IMR-90 (cell line): ENCODE measurements around the gene CFHR1. TPM values are rescaled to one million over a fixed set of nuclear protein-coding genes. Genes with fewer than 3 reads are reported as not detected.

Experiments
- polyA plus RNA-seq, 3 experiments: library from polyadenylated mRNA; depleted of rRNA; stranded (reverse); fragments of >200 nt; gene quantifications; 2 replicates each; pipeline ENCODE4 v1.2.3, GENCODE V29; 2012; ENCODE audit warnings: low replicate concordance in 1 of 3
- total RNA-seq: library from RNA; depleted of rRNA; stranded (reverse); fragments of >200 nt; gene quantifications from 2 replicates; pipeline ENCODE4 v1.2.3, GENCODE V29; 2012; rRNA removed

CFHR1 gene
- total and polyA plus RNA-seq, 2 of the 4 experiments (the other 2 are of a cell fraction) = not detected

Other genes starting within 250 kb of the CFHR1 start
- 0.56 and 0.72 TPM in 2 replicates for gene KCNT2, start 211.3 kb upstream of the CFHR1 start, total RNA-seq
- gene KCNT2, start 211.3 kb upstream of the CFHR1 start, polyA plus RNA-seq (2012; rRNA removed) = 0.17 and 0.22 TPM in 2 replicates
- gene CFH, start 167.7 kb upstream of the CFHR1 start, total RNA-seq = 6.3 and 12.8 TPM in 2 replicates
- 9.8 and 12.1 TPM in 2 replicates for gene CFH, start 167.7 kb upstream of the CFHR1 start, polyA plus RNA-seq (2012; rRNA removed)
- not detected in 2 replicates for gene CFHR3, start 44.9 kb upstream of the CFHR1 start, total RNA-seq
- not detected in 2 replicates for gene CFHR3, start 44.9 kb upstream of the CFHR1 start, polyA plus RNA-seq (2012; rRNA removed)
- gene CFHR4, start 68.3 kb downstream of the CFHR1 start, total RNA-seq = not detected in 2 replicates
- not detected in 2 replicates for gene CFHR4, start 68.3 kb downstream of the CFHR1 start, polyA plus RNA-seq (2012; rRNA removed)
- gene CFHR2, start 124.0 kb downstream of the CFHR1 start, total RNA-seq = not detected in 2 replicates
- not detected in 2 replicates for gene CFHR2, start 124.0 kb downstream of the CFHR1 start, polyA plus RNA-seq (2012; rRNA removed)
- gene CFHR5, start 157.8 kb downstream of the CFHR1 start, total RNA-seq = not detected in 2 replicates
- not detected in 2 replicates for gene CFHR5, start 157.8 kb downstream of the CFHR1 start, polyA plus RNA-seq (2012; rRNA removed)
- not detected in 2 replicates for gene F13B, start 247.5 kb downstream of the CFHR1 start, total RNA-seq
- not detected in 2 replicates for gene F13B, start 247.5 kb downstream of the CFHR1 start, polyA plus RNA-seq (2012; rRNA removed)